Activated B cell treated with CpG ODN at 0.5 μM for 24 hours (primary cell): ENCODE measurements around the gene HSF4. TPM values are rescaled to one million over a fixed set of nuclear protein-coding genes. Genes with fewer than 3 reads are reported as not detected.
A peak's percentile ranks its signal among the peaks of the same experiment; 100 is the strongest.

Experiments
- ATAC-seq: fragments of 200-7000 bp; cut with Tn5 transposase; one replicate; pipeline ENCODE4 v1.10.0; 2021; ENCODE audit warnings: low read depth, mild to moderate bottlenecking, moderate library complexity
- CTCF ChIA-PET: fragments of 350-600 bp; sonication (Branson Sonifier 250); formaldehyde crosslinking; loops from one replicate; lab custom pipeline; 2021; ENCODE audit warnings: antibody characterized with exemption; lab: Charles Lee
- POLR2A ChIA-PET: fragments of 350-600 bp; sonication (Branson Sonifier 250); formaldehyde crosslinking; loops from one replicate; lab custom pipeline; 2021; ENCODE audit warnings: antibody characterized with exemption; lab: Charles Lee
- DNase-seq: peaks from one replicate; pipeline ENCODE4 v3.0.0; 2022
- H3K27ac Mint-ChIP-seq: one replicate; pipeline ENCODE4 v1.8.0; 2020; ENCODE audit warnings: mixed read lengths
- H3K27me3 Mint-ChIP-seq: one replicate; pipeline ENCODE4 v1.8.0; 2021; ENCODE audit warnings: mixed read lengths
- H3K36me3 Mint-ChIP-seq: one replicate; pipeline ENCODE4 v1.8.0; 2021; ENCODE audit warnings: low read depth, mixed read lengths
- H3K4me1 Mint-ChIP-seq: one replicate; pipeline ENCODE4 v1.8.0; 2021; ENCODE audit warnings: mixed read lengths
- H3K4me3 Mint-ChIP-seq: one replicate; pipeline ENCODE4 v1.8.0; 2020; ENCODE audit warnings: mild to moderate bottlenecking, mixed read lengths
- H3K9me3 Mint-ChIP-seq: one replicate; pipeline ENCODE4 v1.8.0; 2020; ENCODE audit warnings: mixed read lengths
- intact Hi-C: fragments of 100-400 bp; cut with micrococcal nuclease; formaldehyde crosslinking; loops from one replicate; pipeline ENCODE4 v1.15.1; 2024
- total RNA-seq: library from RNA; stranded (reverse); gene quantifications from 2 replicates; pipeline ENCODE4 v1.2.3, GENCODE V29; 2022
- TF ChIP-seq, protein P1 (sequence below): fragments of 200-600 bp; IDR thresholded peaks from one replicate; pipeline ENCODE4 v1.8.0; 2022; ENCODE audit warnings: antibody characterized with exemption, mild to moderate bottlenecking

The HSF4 gene
- total RNA-seq, 1 donor from 2014 or later, result 5.9 TPM

DNA sequence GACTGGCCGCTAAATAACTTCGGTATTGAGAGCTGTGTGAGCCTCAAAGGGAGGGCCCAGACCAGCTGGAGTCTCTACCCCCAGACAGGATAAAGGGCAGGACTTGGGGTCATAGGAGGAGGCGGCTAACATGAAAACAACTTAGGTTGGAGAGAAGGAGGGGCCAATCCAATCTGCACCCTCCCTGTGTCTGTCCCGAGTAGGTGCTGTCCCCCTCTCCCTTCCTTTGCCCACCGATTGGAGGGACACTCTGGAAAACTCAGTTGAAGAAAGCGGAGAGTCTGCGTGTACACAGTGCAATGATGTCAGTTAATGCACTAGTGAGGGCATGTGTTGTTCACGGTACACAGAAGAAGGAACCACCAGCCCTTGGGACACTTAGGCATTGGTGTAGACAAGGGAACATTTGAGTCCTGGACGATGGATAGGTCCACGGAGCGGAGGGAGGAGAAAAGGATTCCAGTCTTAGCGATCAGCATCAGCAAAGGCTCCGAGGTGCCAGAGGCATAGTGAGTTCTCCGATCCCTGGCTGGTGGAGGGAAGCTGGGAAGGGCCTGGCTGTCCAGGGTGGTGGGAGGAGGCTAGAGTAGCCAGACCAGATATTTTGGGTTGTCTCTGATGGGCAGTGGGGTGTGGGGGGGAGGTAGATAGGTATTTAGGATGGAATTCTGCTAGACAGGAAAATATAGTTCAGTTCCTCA is 6.6 kb downstream of the HSF4 start:
- ChIA-PET CTCF (interaction anchor here (2.9 kb wide), 1 partner anchor 16 kb away, joined by 9 read pairs; no protein-coding TSS in a partner anchor), POLR2A (no interaction called here)
- no peak for DNase-seq
- TF ChIP-seq, protein P1, sequence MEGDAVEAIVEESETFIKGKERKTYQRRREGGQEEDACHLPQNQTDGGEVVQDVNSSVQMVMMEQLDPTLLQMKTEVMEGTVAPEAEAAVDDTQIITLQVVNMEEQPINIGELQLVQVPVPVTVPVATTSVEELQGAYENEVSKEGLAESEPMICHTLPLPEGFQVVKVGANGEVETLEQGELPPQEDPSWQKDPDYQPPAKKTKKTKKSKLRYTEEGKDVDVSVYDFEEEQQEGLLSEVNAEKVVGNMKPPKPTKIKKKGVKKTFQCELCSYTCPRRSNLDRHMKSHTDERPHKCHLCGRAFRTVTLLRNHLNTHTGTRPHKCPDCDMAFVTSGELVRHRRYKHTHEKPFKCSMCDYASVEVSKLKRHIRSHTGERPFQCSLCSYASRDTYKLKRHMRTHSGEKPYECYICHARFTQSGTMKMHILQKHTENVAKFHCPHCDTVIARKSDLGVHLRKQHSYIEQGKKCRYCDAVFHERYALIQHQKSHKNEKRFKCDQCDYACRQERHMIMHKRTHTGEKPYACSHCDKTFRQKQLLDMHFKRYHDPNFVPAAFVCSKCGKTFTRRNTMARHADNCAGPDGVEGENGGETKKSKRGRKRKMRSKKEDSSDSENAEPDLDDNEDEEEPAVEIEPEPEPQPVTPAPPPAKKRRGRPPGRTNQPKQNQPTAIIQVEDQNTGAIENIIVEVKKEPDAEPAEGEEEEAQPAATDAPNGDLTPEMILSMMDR, result no peak
- peak overlapping the region; percentile 38 for H3K4me3 Mint-ChIP-seq
- H3K36me3 Mint-ChIP-seq, result no peaks in the 10 kb centered on the region
- no peak overlapping the region for H3K27ac Mint-ChIP-seq
- no peaks in the 10 kb centered on the region for H3K9me3 Mint-ChIP-seq
- intact Hi-C loops, result no loop called here
- ATAC-seq, result no peak
- peaks cover 27% of the 10 kb centered on the region for H3K4me1 Mint-ChIP-seq
- peaks cover 65% of the 10 kb centered on the region for H3K27me3 Mint-ChIP-seq

DNA sequence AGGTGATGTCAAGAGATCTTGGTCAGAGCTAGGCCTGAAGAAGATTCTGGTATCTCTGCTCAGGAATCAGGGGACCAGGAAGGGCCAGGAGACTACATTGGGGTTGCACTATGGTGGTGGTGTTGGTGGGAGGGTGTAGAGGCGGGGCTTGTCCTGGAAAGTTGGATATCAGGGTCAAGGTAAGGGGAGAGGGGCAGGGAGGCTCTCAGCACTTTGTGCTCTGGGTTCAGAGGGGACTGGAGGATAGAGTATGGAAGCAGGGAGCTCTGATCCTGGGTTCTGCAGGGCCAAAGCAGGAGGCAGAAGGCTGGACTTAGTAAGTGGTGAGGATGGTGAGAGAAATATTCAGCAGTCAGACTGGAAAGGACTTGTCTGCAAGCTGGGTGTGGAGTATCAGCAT is 8.8 kb downstream of the HSF4 start:
- peaks cover 28% of the 10 kb centered on the region for H3K4me1 Mint-ChIP-seq
- H3K36me3 Mint-ChIP-seq, result no peaks in the 10 kb centered on the region
- ChIA-PET CTCF (interaction anchor here (1.8 kb wide), 1 partner anchor 18 kb away, joined by 6 read pairs; no protein-coding TSS in a partner anchor), POLR2A (interaction anchor here (0.7 to 1.7 kb wide), 3 partner anchors 10 to 143 kb away, joined by 3 to 5 read pairs (median 4); no protein-coding TSS in a partner anchor)
- no peak overlapping the region for H3K27ac Mint-ChIP-seq
- peaks cover 60% of the 10 kb centered on the region for H3K27me3 Mint-ChIP-seq
- DNase-seq (no peak), ATAC-seq (no peak)
- intact Hi-C loops, result no loop called here
- no peaks in the 10 kb centered on the region for H3K9me3 Mint-ChIP-seq
- TF ChIP-seq, protein P1, result no peak
- H3K4me3 Mint-ChIP-seq, result peak overlapping the region; percentile 71

DNA sequence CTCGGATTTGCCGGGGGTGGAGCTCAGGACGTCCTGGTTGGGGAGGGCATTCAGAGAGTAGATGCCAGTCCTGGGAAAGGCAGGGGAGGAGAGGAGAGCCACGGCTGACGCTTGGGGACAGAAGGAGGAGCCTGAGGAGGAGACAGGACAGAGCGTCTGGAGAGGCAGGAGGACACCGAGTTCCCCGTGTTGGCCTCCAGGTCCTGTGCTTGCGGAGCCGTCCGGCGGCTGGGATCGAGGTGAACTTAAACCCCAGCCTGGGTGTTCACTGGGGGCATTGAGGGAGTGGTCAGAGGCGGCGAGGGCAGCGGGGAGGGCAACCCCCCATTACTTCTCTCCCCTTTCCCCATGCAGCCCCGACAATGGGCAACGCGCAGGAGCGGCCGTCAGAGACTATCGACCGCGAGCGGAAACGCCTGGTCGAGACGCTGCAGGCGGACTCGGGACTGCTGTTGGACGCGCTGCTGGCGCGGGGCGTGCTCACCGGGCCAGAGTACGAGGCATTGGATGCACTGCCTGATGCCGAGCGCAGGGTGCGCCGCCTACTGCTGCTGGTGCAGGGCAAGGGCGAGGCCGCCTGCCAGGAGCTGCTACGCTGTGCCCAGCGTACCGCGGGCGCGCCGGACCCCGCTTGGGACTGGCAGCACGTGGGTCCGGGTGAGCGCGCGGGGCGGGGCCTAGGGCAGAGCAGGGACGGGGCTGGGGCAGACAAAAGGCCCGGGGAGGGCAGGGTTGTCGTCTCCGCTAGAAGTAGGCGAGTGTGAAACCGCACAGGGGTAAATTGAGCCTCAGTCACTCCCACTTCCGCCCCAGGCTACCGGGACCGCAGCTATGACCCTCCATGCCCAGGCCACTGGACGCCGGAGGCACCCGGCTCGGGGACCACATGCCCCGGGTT is 9.5 kb downstream of the HSF4 start:
- DNase-seq (peak; percentile 56), ATAC-seq (peak; percentile 72)
- intact Hi-C loops, result loop anchor here (1.0 kb wide), 1 partner anchor 15 kb away; the partner anchor contains the start of genes FBXL8 and TRADD
- H3K27ac Mint-ChIP-seq, result no peak overlapping the region
- peak overlapping the region; percentile 71 for H3K4me3 Mint-ChIP-seq
- TF ChIP-seq, protein P1, result no peak
- ChIA-PET CTCF (interaction anchor here (1.3 to 1.8 kb wide), 3 partner anchors 14 to 156 kb away, joined by 4 to 6 read pairs (median 4); no protein-coding TSS in a partner anchor), POLR2A (interaction anchor here (1.1 to 1.7 kb wide), 2 partner anchors 11 to 144 kb away, joined by 3 to 4 read pairs; no protein-coding TSS in a partner anchor)
- H3K9me3 Mint-ChIP-seq, result no peaks in the 10 kb centered on the region
- no peaks in the 10 kb centered on the region for H3K36me3 Mint-ChIP-seq
- H3K4me1 Mint-ChIP-seq, result peaks cover 28% of the 10 kb centered on the region
- H3K27me3 Mint-ChIP-seq, result peaks cover 59% of the 10 kb centered on the region

DNA sequence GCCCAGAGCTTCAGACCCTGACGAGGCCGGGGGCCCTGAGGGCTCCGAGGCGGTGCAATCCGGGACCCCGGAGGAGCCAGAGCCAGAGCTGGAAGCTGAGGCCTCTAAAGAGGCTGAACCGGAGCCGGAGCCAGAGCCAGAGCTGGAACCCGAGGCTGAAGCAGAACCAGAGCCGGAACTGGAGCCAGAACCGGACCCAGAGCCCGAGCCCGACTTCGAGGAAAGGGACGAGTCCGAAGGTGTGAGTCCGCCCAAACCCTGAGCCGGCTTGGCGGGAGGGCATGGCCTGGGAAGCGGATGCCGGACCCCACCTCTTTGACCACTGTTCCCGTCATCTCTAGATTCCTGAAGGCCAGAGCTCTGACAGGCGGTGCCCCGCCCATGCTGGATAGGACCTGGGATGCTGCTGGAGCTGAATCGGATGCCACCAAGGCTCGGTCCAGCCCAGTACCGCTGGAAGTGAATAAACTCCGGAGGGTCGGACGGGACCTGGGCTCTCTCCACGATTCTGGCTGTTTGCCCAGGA is 10.2 kb downstream of the HSF4 start:
- DNase-seq (no peak), ATAC-seq (no peak)
- Mint-ChIP-seq H3K9me3 (no peaks in the 10 kb centered on the region), H3K27me3 (peaks cover 57% of the 10 kb centered on the region), H3K4me1 (peaks cover 26% of the 10 kb centered on the region), H3K27ac (no peak overlapping the region), H3K4me3 (peak overlapping the region; percentile 71), H3K36me3 (no peaks in the 10 kb centered on the region)
- intact Hi-C loops, result loop anchor here (1.0 kb wide), 1 partner anchor 15 kb away; the partner anchor contains the start of genes FBXL8 and TRADD
- TF ChIP-seq, protein P1, result no peak
- CTCF ChIA-PET, result interaction anchor here (1.3 to 1.8 kb wide), 3 partner anchors 14 to 157 kb away, joined by 4 to 6 read pairs (median 4); no protein-coding TSS in a partner anchor
- POLR2A ChIA-PET, result interaction anchor here (1.7 kb wide), 1 partner anchor 12 kb away, joined by 4 read pairs; no protein-coding TSS in a partner anchor
